Measurements from ENCODE around the gene BLTP3A.
"Not testable (repeated sequence)": the region's sequence is repeated elsewhere in the genome, so short reads cannot be mapped to it uniquely, and the experiment has no call there.

The BLTP3A gene

DNA sequence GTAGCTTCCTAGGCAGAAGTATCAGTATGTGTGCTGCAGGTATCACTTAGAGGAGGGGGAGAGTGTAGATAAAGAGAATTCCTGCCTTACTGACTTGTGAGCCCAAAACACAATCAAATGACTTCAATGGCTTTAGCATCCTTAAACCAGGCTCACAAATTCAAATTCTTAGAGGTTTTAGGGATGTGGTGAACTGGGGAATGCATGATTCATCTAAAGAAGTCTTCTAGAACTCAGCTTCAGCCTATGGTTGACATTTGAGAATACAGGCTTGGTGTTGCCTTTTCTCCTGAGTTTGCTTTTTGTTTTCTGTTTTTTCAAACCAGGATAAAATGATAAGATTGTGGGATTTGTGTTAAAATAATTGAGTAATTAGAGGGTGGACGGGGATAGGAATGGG, 20.2 kb upstream of the BLTP3A start:
- no peak overlapping the region for H3K4me3 ChIP-seq (ENCODE audit: low read depth, low read length)
- TF ChIP-seq CTCF (IDR thresholded peaks at IDR 0.05; ENCODE audit: low read depth, low read length), result no peak
- no peak for TF ChIP-seq POLR2A (IDR thresholded peaks at IDR 0.05; ENCODE audit: extremely low read depth, insufficient read length)
- TF ChIP-seq, protein P1, sequence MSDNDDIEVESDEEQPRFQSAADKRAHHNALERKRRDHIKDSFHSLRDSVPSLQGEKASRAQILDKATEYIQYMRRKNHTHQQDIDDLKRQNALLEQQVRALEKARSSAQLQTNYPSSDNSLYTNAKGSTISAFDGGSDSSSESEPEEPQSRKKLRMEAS (IDR thresholded peaks at IDR 0.05; ENCODE audit: low read depth, low read length), result no peak
- no peak for TF ChIP-seq MYC (IDR thresholded peaks at IDR 0.05; ENCODE audit: low read depth, low read length)
- no peak for DNase-seq (ENCODE audit: low read depth)

GRCh38 chr6:34772940-34773339, 18.9 kb upstream of the BLTP3A start:
- no peak overlapping the region for H3K4me3 ChIP-seq (ENCODE audit: low read depth, low read length)
- TF ChIP-seq CTCF (IDR thresholded peaks at IDR 0.05; ENCODE audit: low read depth, low read length) (no peak), MYC (IDR thresholded peaks at IDR 0.05; ENCODE audit: low read depth, low read length) (no peak), POLR2A (IDR thresholded peaks at IDR 0.05; ENCODE audit: extremely low read depth, insufficient read length) (no peak)
- TF ChIP-seq, protein P1 (IDR thresholded peaks at IDR 0.05; ENCODE audit: low read depth, low read length), result no peak
- no peak for DNase-seq (ENCODE audit: low read depth)

GRCh38 chr6:34773916-34774315, 18.0 kb upstream of the BLTP3A start:
- TF ChIP-seq CTCF (IDR thresholded peaks at IDR 0.05; ENCODE audit: low read depth, low read length) (no peak), POLR2A (IDR thresholded peaks at IDR 0.05; ENCODE audit: extremely low read depth, insufficient read length) (no peak), MYC (IDR thresholded peaks at IDR 0.05; ENCODE audit: low read depth, low read length) (no peak)
- TF ChIP-seq, protein P1 (IDR thresholded peaks at IDR 0.05; ENCODE audit: low read depth, low read length), result no peak
- no peak for DNase-seq (ENCODE audit: low read depth)
- no peak overlapping the region for H3K4me3 ChIP-seq (ENCODE audit: low read depth, low read length)

DNA sequence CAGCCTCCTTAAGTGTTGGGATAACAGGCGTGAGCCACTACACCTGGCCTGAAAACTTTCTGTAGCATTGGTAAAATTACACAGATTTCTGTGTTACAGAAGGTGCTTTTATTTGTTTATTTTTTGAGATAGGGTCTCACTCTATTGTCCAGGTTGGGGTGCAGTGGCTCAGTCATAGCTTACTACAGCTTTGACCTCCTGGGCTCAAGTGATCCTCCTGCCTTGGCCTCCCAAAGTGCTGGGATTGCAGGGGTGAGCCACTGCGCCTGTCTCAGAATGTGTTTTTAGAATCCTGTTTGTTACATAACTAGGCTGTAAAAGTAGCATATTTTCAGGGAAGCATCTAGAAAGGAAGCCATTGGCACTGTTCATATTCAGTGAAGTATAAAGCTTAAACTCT, 16.9 kb upstream of the BLTP3A start:
- no peak for DNase-seq (ENCODE audit: low read depth)
- TF ChIP-seq, protein P1 (IDR thresholded peaks at IDR 0.05; ENCODE audit: low read depth, low read length), result no peak
- no peak for TF ChIP-seq MYC (IDR thresholded peaks at IDR 0.05; ENCODE audit: low read depth, low read length)
- no peak for TF ChIP-seq POLR2A (IDR thresholded peaks at IDR 0.05; ENCODE audit: extremely low read depth, insufficient read length)
- TF ChIP-seq CTCF (IDR thresholded peaks at IDR 0.05; ENCODE audit: low read depth, low read length), result no peak
- H3K4me3 ChIP-seq (ENCODE audit: low read depth, low read length), result no peak overlapping the region

- not testable (repeated sequence) for H3K4me3 ChIP-seq (ENCODE audit: low read depth, low read length); DNase-seq (ENCODE audit: low read depth)
Measured at GRCh38 chr6:34785375-34785774, 6.5 kb upstream of the BLTP3A start.

DNA sequence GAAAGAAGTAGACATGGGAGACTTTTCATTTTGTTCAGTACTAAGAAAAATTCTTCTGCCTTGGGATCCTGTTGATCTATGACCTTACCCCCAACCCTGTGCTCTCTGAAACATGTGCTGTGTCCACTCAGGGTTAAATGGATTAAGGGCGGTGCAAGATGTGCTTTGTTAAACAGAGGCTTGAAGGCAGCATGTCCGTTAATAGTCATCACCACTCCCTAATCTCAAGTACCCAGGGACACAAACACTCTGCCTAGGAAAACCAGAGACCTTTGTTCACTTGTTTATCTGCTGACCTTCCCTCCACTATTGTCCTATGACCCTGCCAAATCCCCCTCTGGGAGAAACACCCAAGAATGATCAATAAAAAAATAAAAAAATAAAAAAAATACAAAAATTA, 4.7 kb upstream of the BLTP3A start:
- DNase-seq (ENCODE audit: low read depth); H3K4me3 ChIP-seq (ENCODE audit: low read depth, low read length): not testable (repeated sequence)

- no peak for DNase-seq (ENCODE audit: low read depth)
- TF ChIP-seq MYC (IDR thresholded peaks at IDR 0.05; ENCODE audit: low read depth, low read length) (no peak), CTCF (IDR thresholded peaks at IDR 0.05; ENCODE audit: low read depth, low read length) (no peak), POLR2A (IDR thresholded peaks at IDR 0.05; ENCODE audit: extremely low read depth, insufficient read length) (no peak)
- TF ChIP-seq, protein P1 (IDR thresholded peaks at IDR 0.05; ENCODE audit: low read depth, low read length), result no peak
- H3K4me3 ChIP-seq (ENCODE audit: low read depth, low read length), result no peak overlapping the region
Measured at GRCh38 chr6:34788111-34788510, 3.8 kb upstream of the BLTP3A start.
